GM11168 (cell line): ENCODE measurements around the gene FAM210A.

Source experiments
- in situ Hi-C: fragments of 300-500 bp; cut with MboI; formaldehyde crosslinking; loops from one replicate; pipeline ENCODE4 v1.12.0; 2022; ENCODE audit warnings: low sequenced_read_pairs; ENCODE audit not compliant: unreplicated experiment

Gene FAM210A

GRCh38 chr18:13649397-13650390, 76.7 kb downstream of the FAM210A start:
- in situ Hi-C loops, result loop anchor here (25.0 kb wide), 2 partner anchors 437 to 863 kb away; partner anchors contain the start of gene LDLRAD4

GRCh38 chr18:13647761-13648160, 78.6 kb downstream of the FAM210A start:
- in situ Hi-C loops, result loop anchor here (25.0 kb wide), 2 partner anchors 435 to 865 kb away; partner anchors contain the start of gene LDLRAD4

GRCh38 chr18:13646633-13647032, 79.7 kb downstream of the FAM210A start:
- in situ Hi-C loops, result loop anchor here (25.0 kb wide), 2 partner anchors 434 to 866 kb away; partner anchors contain the start of gene LDLRAD4

GRCh38 chr18:13645093-13645492, 81.3 kb downstream of the FAM210A start:
- in situ Hi-C loops, result loop anchor here (25.0 kb wide), 2 partner anchors 433 to 867 kb away; partner anchors contain the start of gene LDLRAD4

- in situ Hi-C loops, result loop anchor here (25.0 kb wide), 2 partner anchors 431 to 869 kb away; partner anchors contain the start of gene LDLRAD4
These were observed 83.1 kb downstream of the FAM210A start for GRCh38 chr18:13643261-13643751.

- in situ Hi-C loops, result loop anchor here (25.0 kb wide), 2 partner anchors 430 to 870 kb away; partner anchors contain the start of gene LDLRAD4
These were observed 83.9 kb downstream of the FAM210A start for GRCh38 chr18:13642440-13642827.

GRCh38 chr18:13641551-13642439, 84.6 kb downstream of the FAM210A start:
- in situ Hi-C loops, result loop anchor here (25.0 kb wide), 2 partner anchors 429 to 871 kb away; partner anchors contain the start of gene LDLRAD4

- in situ Hi-C loops, result loop anchor here (25.0 kb wide), 2 partner anchors 428 to 872 kb away; partner anchors contain the start of gene LDLRAD4
These were observed 86.0 kb downstream of the FAM210A start for GRCh38 chr18:13640266-13640860.

- in situ Hi-C loops, result loop anchor here (25.0 kb wide), 2 partner anchors 427 to 873 kb away; partner anchors contain the start of gene LDLRAD4
These were observed 87.4 kb downstream of the FAM210A start for GRCh38 chr18:13638719-13639595.

- in situ Hi-C loops, result loop anchor here (25.0 kb wide), 2 partner anchors 423 to 877 kb away; partner anchors contain the start of gene LDLRAD4
These were observed 91.3 kb downstream of the FAM210A start for GRCh38 chr18:13635046-13635445.

- in situ Hi-C loops, result loop anchor here (5.0 to 25.0 kb wide), 3 partner anchors 76 to 879 kb away; partner anchors contain the start of gene LDLRAD4
These were observed 92.7 kb downstream of the FAM210A start for GRCh38 chr18:13633700-13634099.

GRCh38 chr18:13630716-13631268, 95.6 kb downstream of the FAM210A start:
- in situ Hi-C loops, result loop anchor here (5.0 to 25.0 kb wide), 3 partner anchors 73 to 882 kb away; partner anchors contain the start of gene LDLRAD4

- in situ Hi-C loops, result loop anchor here (5.0 to 25.0 kb wide), 3 partner anchors 73 to 882 kb away; partner anchors contain the start of gene LDLRAD4
These were observed 96.3 kb downstream of the FAM210A start for GRCh38 chr18:13629841-13630715.

- in situ Hi-C loops, result loop anchor here (25.0 kb wide), 2 partner anchors 416 to 884 kb away; partner anchors contain the start of gene LDLRAD4
These were observed 98.1 kb downstream of the FAM210A start for GRCh38 chr18:13628211-13628610.

GRCh38 chr18:13627639-13628038, 98.7 kb downstream of the FAM210A start:
- in situ Hi-C loops, result loop anchor here (25.0 kb wide), 2 partner anchors 415 to 885 kb away; partner anchors contain the start of gene LDLRAD4

GRCh38 chr18:13626544-13626908, 99.8 kb downstream of the FAM210A start:
- in situ Hi-C loops, result loop anchor here (25.0 kb wide), 2 partner anchors 414 to 886 kb away; partner anchors contain the start of gene LDLRAD4
